ENCODE results near the gene CYP2C19. TPM values are rescaled to one million over a fixed set of nuclear protein-coding genes. Genes with fewer than 3 reads are reported as not detected.
A peak's percentile ranks its signal among the peaks of the same experiment; 100 is the strongest.

CYP2C19 gene
- total and polyA plus RNA-seq, 9 of the 15 experiments (the other 6 are each of a cell fraction or from before 2014, with no cell fraction given) = not detected

DNA sequence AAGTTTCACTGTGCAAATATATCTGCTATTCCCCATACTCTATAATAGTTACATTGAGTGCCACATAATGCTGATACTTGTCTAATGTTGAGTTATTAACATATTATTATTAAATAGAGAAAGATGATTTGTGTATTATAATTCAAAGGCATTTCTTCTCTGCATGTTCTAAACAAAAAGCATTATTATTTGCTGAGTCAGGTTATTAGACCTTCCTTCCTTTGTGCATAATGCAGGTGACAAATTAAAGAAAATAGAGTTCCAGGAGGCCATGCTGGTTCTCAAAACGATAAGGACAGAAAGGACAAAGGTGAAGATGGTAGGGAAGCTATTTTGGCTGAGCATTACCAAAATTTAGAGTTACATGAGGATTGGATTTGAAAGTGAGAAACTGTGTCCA lies 90.6 kb downstream of the CYP2C19 start:
- WGBS (ENCODE audit: insufficient coverage, low coverage, missing lambda C conversion rate) = 0% methylated on average over 1 of the region's 1 CpG
- Histone ChIP-seq H3K9me1 (ENCODE audit: control insufficient read depth, insufficient read depth, low read length) (no peaks in the 10 kb centered on the region), H3K27me3 (ENCODE audit: control insufficient read depth in 2 of 2, insufficient read depth in 2 of 2, low read length in 2 of 2) (no peaks in the 10 kb centered on the region), H3K9ac (ENCODE audit: insufficient read depth in 1 of 2, low read depth in 2 of 2, low read length in 2 of 2) (no peak overlapping the region), H3K79me2 (ENCODE audit: control insufficient read depth, insufficient read depth, low read length) (no peaks in the 10 kb centered on the region), H2AFZ (ENCODE audit: low read depth, low read length) (no peak overlapping the region), H3K27ac (ENCODE audit: extremely low read depth, low read depth, low read length) (no peak overlapping the region), H3K4me2 (ENCODE audit: insufficient read depth, low read length) (no peak overlapping the region), H3K9me3 (replicated peaks; ENCODE audit: control insufficient read depth, insufficient read depth, low read depth, low read length) (no peaks in the 10 kb centered on the region), H3K4me3 (no peak overlapping the region), H4K20me1 (replicated peaks; ENCODE audit: control insufficient read depth, insufficient read depth, low read length) (no peaks in the 10 kb centered on the region), H3K4me1 (replicated peaks in 1 of 2; ENCODE audit: control insufficient read depth in 2 of 2, insufficient read depth in 2 of 2, low read length in 2 of 2) (no peaks in the 10 kb centered on the region), H3K36me3 (ENCODE audit: control insufficient read depth, insufficient read depth, low read length) (no peaks in the 10 kb centered on the region)
- intact Hi-C loops (cut with micrococcal nuclease) (no loop called here), in situ Hi-C loops (cut with MboI) (no loop called here)
- ChIA-PET CTCF (ENCODE audit: low intra/inter-chr PET ratio) (no interaction called here), POLR2A (no interaction called here)
- BruUV-seq (replicated peaks) = no TSS peak
- no peak for FAIRE-seq
- TF ChIP-seq MAFK (IDR thresholded peaks at IDR 0.05; ENCODE audit: low read length) = peak; percentile 87
- peak; percentile 56 for TF ChIP-seq MAFG (tag; conservative IDR thresholded peaks at IDR 0.05)
- TF ChIP-seq C11orf30 (IDR thresholded peaks at IDR 0.05; ENCODE audit: low read depth) = peak; percentile 56
- peak; percentile 78 for TF ChIP-seq ZNF316 (IDR thresholded peaks at IDR 0.05)
- peak; percentile 86 for TF ChIP-seq MAFF (IDR thresholded peaks at IDR 0.05; ENCODE audit: low read length)
- TF ChIP-seq FOXP1 (CRISPR knock-in tag; IDR thresholded peaks at IDR 0.05) = no peak
- TF ChIP-seq, protein P1, sequence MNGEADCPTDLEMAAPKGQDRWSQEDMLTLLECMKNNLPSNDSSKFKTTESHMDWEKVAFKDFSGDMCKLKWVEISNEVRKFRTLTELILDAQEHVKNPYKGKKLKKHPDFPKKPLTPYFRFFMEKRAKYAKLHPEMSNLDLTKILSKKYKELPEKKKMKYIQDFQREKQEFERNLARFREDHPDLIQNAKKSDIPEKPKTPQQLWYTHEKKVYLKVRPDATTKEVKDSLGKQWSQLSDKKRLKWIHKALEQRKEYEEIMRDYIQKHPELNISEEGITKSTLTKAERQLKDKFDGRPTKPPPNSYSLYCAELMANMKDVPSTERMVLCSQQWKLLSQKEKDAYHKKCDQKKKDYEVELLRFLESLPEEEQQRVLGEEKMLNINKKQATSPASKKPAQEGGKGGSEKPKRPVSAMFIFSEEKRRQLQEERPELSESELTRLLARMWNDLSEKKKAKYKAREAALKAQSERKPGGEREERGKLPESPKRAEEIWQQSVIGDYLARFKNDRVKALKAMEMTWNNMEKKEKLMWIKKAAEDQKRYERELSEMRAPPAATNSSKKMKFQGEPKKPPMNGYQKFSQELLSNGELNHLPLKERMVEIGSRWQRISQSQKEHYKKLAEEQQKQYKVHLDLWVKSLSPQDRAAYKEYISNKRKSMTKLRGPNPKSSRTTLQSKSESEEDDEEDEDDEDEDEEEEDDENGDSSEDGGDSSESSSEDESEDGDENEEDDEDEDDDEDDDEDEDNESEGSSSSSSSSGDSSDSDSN (IDR thresholded peaks at IDR 0.05; ENCODE audit: borderline replicate concordance in 1 of 2, low read depth in 2 of 2, low read length in 2 of 2) = no peak
- TF ChIP-seq FOXA1 (IDR thresholded peaks at IDR 0.05; ENCODE audit: borderline replicate concordance) = no peak
- DNase-seq (ENCODE audit: extremely low read depth in 1 of 4, low spot score in 3 of 4) = no peak
- ATAC-seq = no peak
